GM12878 (cell line): ENCODE measurements around the gene CNKSR3.

Experiments used
- EZH2 ChIP-seq: IDR thresholded peaks from 2 replicates; pipeline ENCODE4 v1.6.1; 2012; ENCODE audit warnings: low read depth, mild to moderate bottlenecking, control low read depth, inconsistent platforms, low read length, borderline replicate concordance; ENCODE audit not compliant: control insufficient read depth
- KDM1A ChIP-seq: fragments of 200-600 bp; sonication (generic); IDR thresholded peaks from 2 replicates; pipeline ENCODE4 v1.6.1; 2016; ENCODE audit warnings: borderline replicate concordance

- TF ChIP-seq KDM1A (no peak), EZH2 (no peak)
These were observed 51.0 kb downstream of the CNKSR3 start for GRCh38 chr6:154459513-154459912.
